HK-2 (cell line): ENCODE data around the gene PLGLB1.
"Not testable (repeated sequence)": the region's sequence is repeated elsewhere in the genome, so short reads cannot be mapped to it uniquely, and the experiment has no call there.

Experiments
- DNase-seq: peaks from one replicate; pipeline ENCODE4 v3.0.0-alpha.2; 2018; ENCODE audit not compliant: unreplicated experiment

PLGLB1 gene

GRCh38 chr2:87021744-87022143 lies at the start of gene PLGLB1:
Gene PLGLB1, minus strand, starts transcription at chr2:87021844. Its CDS starts 61 bp downstream, at chr2:87021783.
- DNase-seq, result not testable (repeated sequence)

DNA sequence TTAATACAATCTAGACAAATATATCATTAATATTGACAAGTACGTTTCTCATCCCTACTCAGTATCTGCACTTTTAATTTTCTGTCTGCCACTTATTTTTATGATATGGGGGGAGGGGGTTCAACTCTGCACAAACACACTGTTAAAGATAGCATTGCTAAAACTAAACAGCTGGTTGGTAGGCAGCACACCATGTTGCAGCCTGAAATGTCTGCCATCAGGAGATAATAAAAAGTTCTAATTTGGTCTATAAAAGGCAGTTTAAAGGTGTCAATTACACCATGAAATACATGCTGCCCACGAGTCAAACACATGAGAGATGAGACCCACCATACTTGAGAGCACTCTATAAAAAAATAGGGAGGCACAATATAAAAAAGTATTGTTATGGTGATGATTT lies 42.7 kb upstream of the PLGLB1 start:
- DNase-seq, result not testable (repeated sequence)

GRCh38 chr2:87063431-87063830 lies 41.8 kb upstream of the PLGLB1 start:
- not testable (repeated sequence) for DNase-seq

GRCh38 chr2:87061519-87061918 lies 39.9 kb upstream of the PLGLB1 start:
- not testable (repeated sequence) for DNase-seq

GRCh38 chr2:87057606-87058005 lies 36.0 kb upstream of the PLGLB1 start:
- DNase-seq, result not testable (repeated sequence)

GRCh38 chr2:87056843-87057242 lies 35.2 kb upstream of the PLGLB1 start:
- DNase-seq, result not testable (repeated sequence)

DNA sequence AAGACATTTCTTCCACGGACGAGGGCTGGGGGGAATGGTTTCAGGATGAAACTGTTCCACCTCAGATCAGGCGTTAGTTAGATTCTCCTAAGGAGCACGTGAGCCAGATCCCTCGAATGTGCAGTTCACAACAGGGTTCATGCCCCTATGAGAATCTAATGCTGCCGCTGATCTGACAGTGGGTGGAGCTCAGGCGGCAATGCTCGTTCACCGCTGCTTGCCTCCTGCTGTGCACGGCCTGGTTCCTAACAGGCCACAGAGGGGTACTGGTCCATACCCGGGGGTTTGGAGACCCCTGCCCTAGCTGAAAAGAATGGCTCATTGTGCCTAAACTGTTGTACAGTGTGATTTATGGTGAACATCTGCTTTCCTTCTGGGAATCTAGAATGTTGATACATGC lies 34.8 kb upstream of the PLGLB1 start:
- DNase-seq, result not testable (repeated sequence)

DNA sequence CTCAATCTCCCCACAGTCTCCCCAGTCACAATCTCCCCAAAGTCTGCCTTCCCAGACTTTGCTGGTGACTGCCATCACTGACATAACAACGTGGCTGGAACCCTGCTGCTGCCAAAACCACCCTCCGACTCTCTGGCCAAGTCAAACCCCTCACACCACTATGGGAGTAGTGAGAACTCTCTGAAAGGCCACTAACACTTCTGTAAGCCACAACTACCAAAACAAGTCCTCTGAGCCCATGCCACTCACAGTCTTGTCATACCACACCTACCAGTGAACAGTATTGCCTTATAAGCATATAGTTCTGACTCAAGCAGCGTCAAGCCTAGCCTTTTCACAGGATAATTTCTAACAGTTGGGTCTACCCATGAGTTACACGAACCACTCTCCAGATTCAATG lies 32.7 kb upstream of the PLGLB1 start:
- not testable (repeated sequence) for DNase-seq

GRCh38 chr2:87041321-87041978 lies 19.8 kb upstream of the PLGLB1 start:
- not testable (repeated sequence) for DNase-seq

GRCh38 chr2:87028607-87029006 lies 7.0 kb upstream of the PLGLB1 start:
- DNase-seq, result not testable (repeated sequence)

GRCh38 chr2:87026816-87027215 lies 5.2 kb upstream of the PLGLB1 start:
- DNase-seq, result not testable (repeated sequence)

- not testable (repeated sequence) for DNase-seq
Observed at GRCh38 chr2:87025927-87026326, 4.3 kb upstream of the PLGLB1 start.

DNA sequence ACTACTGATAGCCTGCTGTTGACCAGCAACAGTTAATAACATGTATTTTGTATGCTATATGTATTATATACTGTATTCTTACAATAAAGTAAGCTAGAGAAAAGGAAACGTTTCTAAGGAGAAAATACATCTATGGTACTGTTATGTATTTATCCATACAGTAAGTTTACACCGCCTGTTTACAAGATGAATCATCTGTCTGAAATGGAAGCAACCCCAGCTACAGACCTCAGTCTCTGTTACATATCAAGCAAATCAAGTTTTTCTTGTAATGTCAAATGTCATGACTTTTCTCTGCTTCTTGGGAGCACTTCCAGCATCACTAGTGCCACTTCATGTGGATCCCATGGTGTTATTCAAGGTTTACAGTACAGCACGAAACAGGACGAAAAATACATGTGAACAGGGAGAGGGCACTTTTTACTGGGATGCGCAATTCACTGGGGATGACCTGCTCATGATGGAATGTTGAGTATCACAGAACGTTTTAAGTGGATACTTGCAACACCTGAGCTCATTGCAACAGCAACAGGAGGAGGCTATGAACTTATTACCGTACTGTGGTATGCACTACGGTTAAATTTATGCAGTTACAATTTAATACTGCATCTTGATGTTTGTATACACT lies 2.5 kb upstream of the PLGLB1 start:
- not testable (repeated sequence) for DNase-seq

- DNase-seq, result not testable (repeated sequence)
Observed at GRCh38 chr2:87021043-87021442, 601 bp downstream of the PLGLB1 start.

DNA sequence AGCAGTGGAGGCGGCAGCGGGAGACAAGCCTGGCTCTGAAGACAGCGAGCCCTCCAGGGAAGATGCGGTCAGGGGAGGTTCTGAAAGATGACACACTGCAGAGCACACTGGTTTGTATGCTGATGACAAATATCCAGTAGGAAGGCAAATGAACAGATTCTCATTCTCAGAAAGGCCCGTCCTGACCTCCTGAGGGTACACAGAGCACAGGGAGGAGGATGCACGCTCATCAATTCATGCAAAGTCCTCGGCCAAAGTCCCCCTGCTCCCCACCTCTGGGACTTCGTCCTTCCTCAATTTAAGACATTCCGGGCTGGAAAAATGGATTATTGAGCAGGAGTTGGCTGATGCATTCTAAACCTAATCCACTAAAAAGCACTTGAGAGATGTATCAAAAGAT lies 2.6 kb downstream of the PLGLB1 start:
- not testable (repeated sequence) for DNase-seq

DNA sequence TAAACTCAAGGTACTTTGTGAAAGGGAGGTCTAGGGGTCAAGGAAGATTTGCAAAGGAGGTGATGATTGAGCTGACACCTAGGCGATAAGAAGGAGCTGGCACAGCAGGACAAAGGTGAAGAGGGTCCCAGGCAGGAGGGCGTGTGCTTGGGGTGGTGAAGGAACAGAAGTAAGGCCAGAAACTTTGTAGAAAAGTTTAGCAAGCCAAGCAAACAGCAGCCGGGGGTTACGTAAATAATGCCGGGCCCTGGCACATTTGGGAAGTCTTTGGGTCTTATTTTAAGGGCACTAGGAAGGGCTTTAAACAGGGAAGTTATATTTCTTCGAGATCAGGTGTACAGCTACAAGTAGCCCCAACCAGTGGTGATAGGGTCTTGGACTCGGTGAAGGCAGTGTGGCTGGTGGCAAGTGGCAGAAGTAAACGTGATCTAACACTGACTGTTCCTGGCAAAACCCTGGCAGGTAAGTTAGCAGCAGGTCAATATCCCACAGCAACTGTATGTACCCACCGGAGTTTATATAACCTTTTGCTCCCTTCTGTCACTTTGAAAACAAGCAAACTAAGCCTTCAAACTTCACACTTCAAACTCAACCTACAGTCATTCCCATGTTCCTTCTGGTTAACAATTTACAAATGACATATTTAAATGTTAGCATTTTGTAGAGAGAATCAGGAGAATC lies 7.0 kb downstream of the PLGLB1 start:
- DNase-seq, result not testable (repeated sequence)

GRCh38 chr2:87004398-87004797 lies 17.2 kb downstream of the PLGLB1 start:
- not testable (repeated sequence) for DNase-seq
